Activated B cell treated with CpG ODN at 0.5 μM for 24 hours (primary cell): ENCODE results near the gene XPR1. TPM values are rescaled to one million over a fixed set of nuclear protein-coding genes. Genes with fewer than 3 reads are reported as not detected.

ENCODE experiments used
- ATAC-seq: fragments of 200-7000 bp; cut with Tn5 transposase; one replicate; pipeline ENCODE4 v1.10.0; 2021; ENCODE audit warnings: low read depth, mild to moderate bottlenecking, moderate library complexity
- CTCF ChIA-PET: fragments of 350-600 bp; sonication (Branson Sonifier 250); formaldehyde crosslinking; loops from one replicate; lab custom pipeline; 2021; ENCODE audit warnings: antibody characterized with exemption; lab: Charles Lee
- POLR2A ChIA-PET: fragments of 350-600 bp; sonication (Branson Sonifier 250); formaldehyde crosslinking; loops from one replicate; lab custom pipeline; 2021; ENCODE audit warnings: antibody characterized with exemption; lab: Charles Lee
- DNase-seq: peaks from one replicate; pipeline ENCODE4 v3.0.0; 2022
- H3K27ac Mint-ChIP-seq: one replicate; pipeline ENCODE4 v1.8.0; 2020; ENCODE audit warnings: mixed read lengths
- H3K27me3 Mint-ChIP-seq: one replicate; pipeline ENCODE4 v1.8.0; 2021; ENCODE audit warnings: mixed read lengths
- H3K36me3 Mint-ChIP-seq: one replicate; pipeline ENCODE4 v1.8.0; 2021; ENCODE audit warnings: low read depth, mixed read lengths
- H3K4me1 Mint-ChIP-seq: one replicate; pipeline ENCODE4 v1.8.0; 2021; ENCODE audit warnings: mixed read lengths
- H3K4me3 Mint-ChIP-seq: one replicate; pipeline ENCODE4 v1.8.0; 2020; ENCODE audit warnings: mild to moderate bottlenecking, mixed read lengths
- H3K9me3 Mint-ChIP-seq: one replicate; pipeline ENCODE4 v1.8.0; 2020; ENCODE audit warnings: mixed read lengths
- CTCF ChIP-seq: fragments of 200-600 bp; IDR thresholded peaks from one replicate; pipeline ENCODE4 v1.8.0; 2022; ENCODE audit warnings: antibody characterized with exemption, mild to moderate bottlenecking
- intact Hi-C: fragments of 100-400 bp; cut with micrococcal nuclease; formaldehyde crosslinking; loops from one replicate; pipeline ENCODE4 v1.15.1; 2024
- total RNA-seq: library from RNA; stranded (reverse); gene quantifications from 2 replicates; pipeline ENCODE4 v1.2.3, GENCODE V29; 2022

XPR1 gene
- total RNA-seq, 1 donor from 2014 or later = 20.4 TPM

DNA sequence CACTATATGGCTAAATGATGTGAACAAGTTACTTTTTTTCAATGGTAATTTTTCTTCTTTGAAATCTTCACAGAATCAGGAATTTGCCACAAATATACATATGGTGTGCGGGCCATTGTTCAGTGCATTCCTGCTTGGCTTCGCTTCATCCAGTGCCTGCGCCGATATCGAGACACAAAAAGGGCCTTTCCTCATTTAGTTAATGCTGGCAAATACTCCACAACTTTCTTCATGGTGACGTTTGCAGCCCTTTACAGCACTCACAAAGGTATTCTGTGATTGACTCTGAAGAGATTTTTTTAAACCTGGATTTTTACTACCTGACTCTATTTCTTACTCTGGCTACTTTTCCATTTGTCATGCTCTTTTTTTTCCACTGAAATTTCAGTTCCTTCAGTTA is 204.6 kb downstream of the XPR1 start:
- Mint-ChIP-seq H3K36me3 (peaks cover 66% of the 10 kb centered on the region), H3K9me3 (peaks cover 11% of the 10 kb centered on the region), H3K27ac (no peak overlapping the region), H3K27me3 (no peaks in the 10 kb centered on the region), H3K4me1 (no peaks in the 10 kb centered on the region), H3K4me3 (no peak overlapping the region)
- DNase-seq = no peak
- POLR2A ChIA-PET = no interaction called here
- no peak for ATAC-seq
- CTCF ChIA-PET = no interaction called here
- TF ChIP-seq CTCF = no peak
- intact Hi-C loops = no loop called here

DNA sequence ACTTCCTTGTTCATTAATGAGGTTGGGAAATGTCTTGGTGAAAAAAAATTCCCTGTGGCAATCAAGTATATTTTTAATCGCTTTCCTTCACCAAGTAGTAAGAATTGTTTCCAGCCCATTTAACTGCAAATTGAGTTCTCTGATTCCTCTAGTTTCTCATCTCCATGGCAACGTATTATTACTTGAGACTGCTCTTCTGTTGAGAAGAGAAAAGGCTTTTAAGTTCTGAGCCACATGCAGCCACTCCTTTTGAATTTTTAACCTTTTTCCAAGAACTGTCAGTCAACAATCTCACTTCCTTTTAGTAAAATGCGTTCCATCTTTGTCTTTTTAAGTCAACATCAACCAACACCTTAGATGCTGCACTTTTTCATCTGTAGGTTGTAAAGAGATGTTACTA is 205.2 kb downstream of the XPR1 start:
- Mint-ChIP-seq H3K9me3 (peaks cover 11% of the 10 kb centered on the region), H3K27me3 (no peaks in the 10 kb centered on the region), H3K27ac (no peak overlapping the region), H3K4me3 (no peak overlapping the region), H3K4me1 (no peaks in the 10 kb centered on the region), H3K36me3 (peaks cover 60% of the 10 kb centered on the region)
- ChIA-PET POLR2A (no interaction called here), CTCF (no interaction called here)
- no peak for TF ChIP-seq CTCF
- intact Hi-C loops = no loop called here
- DNase-seq (no peak), ATAC-seq (no peak)

GRCh38 chr1:180838535-180838934 is 206.7 kb downstream of the XPR1 start:
- no peak overlapping the region for H3K27ac Mint-ChIP-seq
- TF ChIP-seq CTCF = no peak
- DNase-seq (no peak), ATAC-seq (no peak)
- H3K9me3 Mint-ChIP-seq = peaks cover 3% of the 10 kb centered on the region
- no peak overlapping the region for H3K4me3 Mint-ChIP-seq
- no peaks in the 10 kb centered on the region for H3K4me1 Mint-ChIP-seq
- no peaks in the 10 kb centered on the region for H3K27me3 Mint-ChIP-seq
- H3K36me3 Mint-ChIP-seq = peaks cover 45% of the 10 kb centered on the region
- ChIA-PET POLR2A (no interaction called here), CTCF (no interaction called here)
- intact Hi-C loops = no loop called here

DNA sequence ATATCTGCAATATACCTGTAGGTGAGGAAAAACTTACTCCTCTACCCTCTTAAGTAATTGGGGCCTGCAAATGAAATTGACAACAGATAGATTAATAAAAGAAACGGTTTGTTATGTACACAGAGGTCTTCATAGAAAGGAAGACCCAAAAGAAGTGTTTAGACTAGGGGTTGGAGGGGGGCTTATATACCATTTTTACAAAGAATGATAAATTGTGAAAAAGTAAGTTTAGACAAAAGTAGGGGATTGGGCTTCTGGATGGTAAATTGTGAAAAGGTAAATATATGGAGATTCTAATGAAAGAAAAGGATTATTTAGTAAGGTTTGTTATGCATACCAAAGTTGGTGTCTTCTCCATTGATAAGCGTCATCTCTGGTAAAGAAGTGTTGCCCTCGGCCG is 207.7 kb downstream of the XPR1 start:
- intact Hi-C loops = no loop called here
- no peak overlapping the region for H3K27ac Mint-ChIP-seq
- H3K4me3 Mint-ChIP-seq = no peak overlapping the region
- TF ChIP-seq CTCF = no peak
- peaks cover 44% of the 10 kb centered on the region for H3K36me3 Mint-ChIP-seq
- no peaks in the 10 kb centered on the region for H3K4me1 Mint-ChIP-seq
- peaks cover 3% of the 10 kb centered on the region for H3K9me3 Mint-ChIP-seq
- DNase-seq (no peak), ATAC-seq (no peak)
- CTCF ChIA-PET = no interaction called here
- POLR2A ChIA-PET = no interaction called here
- no peaks in the 10 kb centered on the region for H3K27me3 Mint-ChIP-seq

DNA sequence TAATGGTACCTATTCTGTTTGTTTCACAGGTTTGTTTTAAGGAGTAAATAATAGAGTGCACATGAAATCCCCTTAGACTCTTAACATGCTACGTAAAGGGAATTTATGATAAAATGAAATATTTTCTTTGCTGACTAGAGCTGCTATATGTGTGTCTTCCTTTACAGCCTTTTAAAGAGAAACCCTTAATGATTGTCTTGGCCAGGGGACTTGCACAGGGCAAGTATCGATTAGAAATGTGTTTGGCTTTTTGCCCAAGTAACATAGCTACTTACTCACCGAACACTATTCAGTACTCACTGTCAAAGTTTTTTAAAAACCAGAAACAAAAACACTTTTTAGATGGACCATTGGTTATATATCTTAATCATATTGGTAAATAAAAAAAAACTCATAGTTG is 209.6 kb downstream of the XPR1 start:
- ATAC-seq (no peak), DNase-seq (no peak)
- TF ChIP-seq CTCF = no peak
- no peak overlapping the region for H3K4me3 Mint-ChIP-seq
- H3K4me1 Mint-ChIP-seq = no peaks in the 10 kb centered on the region
- peaks cover 32% of the 10 kb centered on the region for H3K36me3 Mint-ChIP-seq
- no peaks in the 10 kb centered on the region for H3K27me3 Mint-ChIP-seq
- peaks cover 3% of the 10 kb centered on the region for H3K9me3 Mint-ChIP-seq
- CTCF ChIA-PET = no interaction called here
- POLR2A ChIA-PET = no interaction called here
- intact Hi-C loops = no loop called here
- H3K27ac Mint-ChIP-seq = no peak overlapping the region
